IPS-18a (cell line): ENCODE measurements around the gene ANK3.

Experiments
- H3K27ac ChIP-seq: one replicate; pipeline ENCODE4 v1.5.1; 2013; ENCODE audit warnings: low read length
- H3K27me3 ChIP-seq: one replicate; pipeline ENCODE4 v1.6.1; 2013; ENCODE audit warnings: mild to moderate bottlenecking, low read length; ENCODE audit not compliant: control insufficient read depth, insufficient read depth
- H3K36me3 ChIP-seq: one replicate; pipeline ENCODE4 v1.6.1; 2013; ENCODE audit warnings: low read depth, low read length; ENCODE audit not compliant: control insufficient read depth
- H3K4me1 ChIP-seq: one replicate; pipeline ENCODE4 v1.6.1; 2013; ENCODE audit warnings: low read depth, low read length; ENCODE audit not compliant: control insufficient read depth
- H3K4me3 ChIP-seq: one replicate; pipeline ENCODE4 v1.5.1; 2013; ENCODE audit warnings: low read length
- H3K9ac ChIP-seq: one replicate; pipeline ENCODE4 v1.6.1; 2013; ENCODE audit warnings: mild to moderate bottlenecking, low read length, moderate library complexity
- H3K9me3 ChIP-seq: one replicate; pipeline ENCODE4 v1.6.1; 2013; ENCODE audit warnings: low read depth, low read length; ENCODE audit not compliant: control insufficient read depth

The ANK3 gene

DNA sequence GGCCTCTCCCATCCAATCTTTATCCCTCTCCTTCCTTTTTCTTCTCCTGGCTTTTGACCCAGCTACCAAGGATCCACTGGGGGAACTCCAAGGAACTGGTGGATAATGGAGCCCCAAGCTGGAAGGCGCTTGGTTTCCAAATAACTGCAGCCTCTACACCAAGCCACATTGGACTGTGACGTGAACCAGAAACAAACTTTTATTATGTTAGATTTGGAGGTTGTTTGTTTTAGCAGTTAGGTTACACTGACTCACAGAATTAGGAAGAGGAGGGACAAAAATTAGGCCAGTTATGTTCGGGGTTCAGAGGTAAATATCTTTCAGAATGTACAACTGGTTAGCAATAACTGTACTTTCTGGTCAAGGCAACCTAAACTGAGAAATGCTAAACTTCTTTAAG lies 21.3 kb upstream of the ANK3 start:
- H3K9me3 ChIP-seq = no peaks in the 10 kb centered on the region
- no peak overlapping the region for H3K27ac ChIP-seq
- no peak overlapping the region for H3K4me3 ChIP-seq
- H3K4me1 ChIP-seq = no peaks in the 10 kb centered on the region
- no peaks in the 10 kb centered on the region for H3K27me3 ChIP-seq
- no peaks in the 10 kb centered on the region for H3K36me3 ChIP-seq
- no peak overlapping the region for H3K9ac ChIP-seq

DNA sequence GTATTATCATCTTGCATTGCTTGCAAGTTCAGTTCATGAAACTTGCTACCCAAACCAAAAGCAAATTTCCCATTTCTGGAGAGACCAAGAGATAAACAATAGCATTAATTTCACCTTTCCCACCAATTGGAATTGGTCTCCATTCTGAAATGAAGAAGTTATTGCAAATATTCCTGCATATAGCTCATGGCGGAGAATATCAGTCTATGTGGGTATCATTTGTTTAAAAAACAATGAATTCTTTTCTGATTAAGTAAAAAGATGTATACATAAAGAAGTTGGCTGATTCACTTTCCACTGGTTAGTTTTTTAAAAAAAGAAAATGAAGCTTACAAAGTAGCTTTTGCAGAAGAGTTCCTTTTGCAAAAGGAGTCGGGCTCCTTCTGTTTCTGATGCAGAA lies 19.5 kb upstream of the ANK3 start:
- Histone ChIP-seq H3K4me3 (no peak overlapping the region), H3K4me1 (no peaks in the 10 kb centered on the region), H3K27me3 (no peaks in the 10 kb centered on the region), H3K9me3 (no peaks in the 10 kb centered on the region), H3K36me3 (no peaks in the 10 kb centered on the region), H3K9ac (no peak overlapping the region), H3K27ac (no peak overlapping the region)

DNA sequence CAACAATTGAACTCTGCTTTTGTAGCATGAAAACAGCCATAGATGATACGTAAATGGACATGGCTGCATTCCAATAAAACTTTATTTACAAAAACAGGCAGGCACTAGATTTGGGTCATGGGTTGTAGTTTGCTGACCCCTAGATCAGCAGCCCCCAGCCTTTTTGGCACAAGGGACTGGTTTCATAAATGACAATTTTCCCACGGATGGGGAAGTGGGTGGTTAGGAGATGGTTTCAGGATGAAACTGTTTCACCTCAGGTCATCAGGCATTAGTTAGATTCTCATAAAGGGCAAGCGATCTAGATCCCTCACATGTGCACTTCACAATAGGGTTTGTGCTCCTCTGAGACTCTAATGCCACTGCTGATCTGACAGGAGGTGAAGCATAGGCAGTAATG lies 16.5 kb upstream of the ANK3 start:
- Histone ChIP-seq H3K4me1 (no peaks in the 10 kb centered on the region), H3K9ac (no peak overlapping the region), H3K27me3 (no peaks in the 10 kb centered on the region), H3K27ac (no peak overlapping the region), H3K9me3 (no peaks in the 10 kb centered on the region), H3K36me3 (no peaks in the 10 kb centered on the region), H3K4me3 (no peak overlapping the region)

DNA sequence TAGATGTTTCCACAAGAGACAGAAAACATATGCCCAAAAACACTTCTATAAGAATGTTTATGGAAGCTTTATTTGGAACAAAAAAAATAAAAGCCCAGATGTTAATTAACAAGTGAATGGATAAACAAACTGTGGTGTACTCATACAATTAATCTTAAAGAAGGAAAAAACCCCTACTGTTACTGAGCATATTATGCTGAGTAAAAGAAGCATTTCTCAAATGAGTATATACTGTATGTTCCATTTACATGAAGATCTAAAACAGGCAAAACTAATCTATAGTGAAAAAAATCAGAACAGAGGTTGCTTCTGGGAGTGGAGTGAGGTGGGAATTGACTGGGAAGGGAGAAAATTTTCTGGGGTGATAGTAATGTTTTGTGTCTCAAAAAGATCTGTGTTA lies 15.5 kb upstream of the ANK3 start:
- no peaks in the 10 kb centered on the region for H3K9me3 ChIP-seq
- H3K27me3 ChIP-seq = no peaks in the 10 kb centered on the region
- H3K27ac ChIP-seq = no peak overlapping the region
- H3K4me1 ChIP-seq = no peaks in the 10 kb centered on the region
- no peak overlapping the region for H3K4me3 ChIP-seq
- no peaks in the 10 kb centered on the region for H3K36me3 ChIP-seq
- no peak overlapping the region for H3K9ac ChIP-seq

DNA sequence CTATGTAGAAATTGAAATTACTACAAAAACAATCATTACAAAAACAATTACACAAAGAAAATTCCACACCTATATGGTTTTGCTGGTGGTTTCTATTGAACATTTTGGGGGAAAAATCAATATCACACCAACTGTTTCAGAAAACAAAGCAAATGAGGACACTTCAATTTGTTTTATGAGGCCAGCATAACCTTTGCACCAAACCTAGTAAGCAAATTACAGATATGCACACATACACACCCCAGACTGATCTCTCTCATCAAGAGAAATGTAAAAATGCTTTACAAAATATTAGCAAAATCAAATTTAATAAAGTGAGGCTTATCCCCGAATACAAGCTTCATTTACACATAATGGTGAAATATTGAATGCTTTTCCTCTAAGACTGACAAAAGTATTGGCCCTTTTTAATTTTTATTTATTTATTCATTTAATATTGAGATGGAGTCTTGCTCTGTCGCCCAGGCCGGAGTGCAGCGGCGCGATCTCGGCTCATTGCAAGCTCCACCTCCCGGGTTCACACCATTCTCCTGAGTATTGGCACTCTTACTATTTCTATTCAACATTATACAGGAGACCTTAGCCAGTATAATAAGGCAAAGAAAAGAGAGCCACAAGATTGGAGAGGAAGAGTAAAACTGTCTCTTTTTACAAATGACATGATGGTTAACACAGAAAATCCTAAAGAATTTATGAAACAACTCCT lies 13.6 kb upstream of the ANK3 start:
- H3K27ac ChIP-seq = no peak overlapping the region
- no peak overlapping the region for H3K9ac ChIP-seq
- H3K4me3 ChIP-seq = no peak overlapping the region
- H3K36me3 ChIP-seq = no peaks in the 10 kb centered on the region
- no peaks in the 10 kb centered on the region for H3K9me3 ChIP-seq
- H3K4me1 ChIP-seq = no peaks in the 10 kb centered on the region
- no peaks in the 10 kb centered on the region for H3K27me3 ChIP-seq

DNA sequence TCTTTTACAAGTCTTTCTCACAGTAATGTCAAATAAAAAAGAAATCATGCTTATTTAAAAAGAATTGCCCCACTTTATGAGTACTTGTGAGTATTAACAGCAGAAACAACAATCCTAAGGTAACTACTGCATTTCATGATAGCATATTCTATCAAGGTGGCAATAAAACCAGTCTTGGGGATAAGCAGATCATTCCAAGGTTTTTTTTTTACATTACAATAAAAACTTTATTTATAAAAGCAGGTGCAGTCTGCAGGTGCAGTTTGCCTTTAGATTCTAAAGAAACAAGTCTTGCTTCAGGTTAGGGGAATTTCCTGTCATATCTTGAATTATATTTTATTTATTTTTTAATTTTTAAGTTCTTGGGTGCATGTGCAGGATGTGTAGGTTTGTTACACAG lies 10.7 kb upstream of the ANK3 start:
- Histone ChIP-seq H3K36me3 (no peaks in the 10 kb centered on the region), H3K27ac (no peak overlapping the region), H3K4me1 (no peaks in the 10 kb centered on the region), H3K9ac (no peak overlapping the region), H3K9me3 (no peaks in the 10 kb centered on the region), H3K4me3 (no peak overlapping the region), H3K27me3 (no peaks in the 10 kb centered on the region)

DNA sequence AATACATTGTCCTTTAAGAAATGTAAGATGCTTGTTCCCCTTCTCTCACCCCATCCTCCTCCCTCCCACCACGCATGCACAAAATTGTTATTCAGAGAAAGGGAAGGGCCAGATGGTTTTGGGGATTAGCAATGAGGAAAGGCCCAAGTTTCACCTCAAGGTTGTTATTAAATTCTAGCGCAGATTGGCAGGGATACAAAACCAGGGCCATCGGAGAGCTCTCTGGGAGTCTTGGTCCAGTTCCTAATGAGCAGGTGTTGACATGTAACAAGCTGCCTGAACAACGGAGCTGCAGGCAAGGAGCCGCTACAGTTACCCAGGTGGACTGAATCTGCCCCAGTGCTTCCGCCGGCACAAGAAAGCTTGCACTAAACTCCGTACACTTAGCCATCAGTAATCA lies 9.7 kb upstream of the ANK3 start:
- Histone ChIP-seq H3K27me3 (no peaks in the 10 kb centered on the region), H3K27ac (no peak overlapping the region), H3K9me3 (no peaks in the 10 kb centered on the region), H3K36me3 (no peaks in the 10 kb centered on the region), H3K4me3 (no peak overlapping the region), H3K4me1 (no peaks in the 10 kb centered on the region), H3K9ac (no peak overlapping the region)

DNA sequence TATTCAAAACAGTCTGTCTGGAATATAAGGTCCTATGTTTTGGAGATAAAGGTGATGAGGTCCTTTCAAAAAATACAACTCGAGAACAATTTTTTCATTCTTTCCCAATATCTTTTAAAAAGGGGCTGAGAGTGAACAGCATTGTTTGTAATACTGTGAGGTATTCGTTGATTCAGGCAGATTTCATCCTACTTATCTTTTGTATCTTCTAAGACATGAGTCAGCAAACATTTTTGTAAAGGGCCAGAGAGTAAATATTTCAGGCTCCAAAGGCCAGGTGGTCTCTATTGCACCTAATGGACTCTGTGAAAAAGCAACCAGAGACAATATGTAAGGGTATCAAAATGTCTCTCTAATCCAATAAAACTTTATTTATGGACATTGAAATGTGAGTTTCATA lies 8.1 kb upstream of the ANK3 start:
- H3K9ac ChIP-seq = no peak overlapping the region
- H3K4me1 ChIP-seq = no peaks in the 10 kb centered on the region
- no peaks in the 10 kb centered on the region for H3K27me3 ChIP-seq
- H3K9me3 ChIP-seq = no peaks in the 10 kb centered on the region
- H3K36me3 ChIP-seq = no peaks in the 10 kb centered on the region
- no peak overlapping the region for H3K4me3 ChIP-seq
- H3K27ac ChIP-seq = no peak overlapping the region

DNA sequence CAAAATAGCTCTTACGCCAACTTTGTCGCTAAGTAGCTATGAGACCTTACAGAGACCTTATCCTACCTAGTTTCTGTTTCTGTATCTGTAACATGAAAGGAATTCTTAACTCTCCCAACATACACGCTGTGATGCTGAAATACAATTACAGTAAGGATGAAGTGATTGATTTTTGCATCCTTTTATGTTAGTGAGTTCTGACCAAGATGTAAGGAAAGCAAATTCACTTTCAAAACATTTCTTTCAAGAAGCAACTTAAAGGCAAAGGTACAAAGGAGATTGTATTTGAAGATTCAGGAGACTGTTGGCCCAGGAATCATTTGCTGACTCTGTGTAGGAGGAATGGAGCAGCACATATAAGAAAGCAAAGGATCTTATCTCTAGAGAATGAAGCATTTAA lies 7.1 kb upstream of the ANK3 start:
- no peaks in the 10 kb centered on the region for H3K4me1 ChIP-seq
- no peak overlapping the region for H3K4me3 ChIP-seq
- H3K9me3 ChIP-seq = no peaks in the 10 kb centered on the region
- no peak overlapping the region for H3K9ac ChIP-seq
- H3K36me3 ChIP-seq = no peaks in the 10 kb centered on the region
- no peak overlapping the region for H3K27ac ChIP-seq
- H3K27me3 ChIP-seq = no peaks in the 10 kb centered on the region

DNA sequence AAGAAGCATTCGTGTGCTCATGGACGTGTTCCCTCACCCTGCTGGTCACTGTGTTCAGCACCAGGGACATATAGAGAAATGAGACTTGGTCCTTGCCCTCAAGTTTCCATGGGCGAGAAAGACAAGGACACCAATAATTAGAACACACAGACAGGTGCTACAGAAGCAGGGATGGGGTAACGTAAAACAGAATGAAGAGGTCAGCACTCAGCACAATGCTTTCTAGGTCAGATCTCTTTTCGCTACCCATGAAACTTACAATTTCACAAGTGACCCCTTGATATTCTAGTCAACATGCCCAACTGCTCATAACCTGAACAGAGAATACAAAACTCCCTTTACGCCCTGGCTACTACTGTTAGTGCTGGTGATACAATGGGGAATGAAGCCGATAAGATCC lies 6.0 kb upstream of the ANK3 start:
- Histone ChIP-seq H3K27ac (no peak overlapping the region), H3K4me3 (no peak overlapping the region), H3K36me3 (no peaks in the 10 kb centered on the region), H3K9me3 (no peaks in the 10 kb centered on the region), H3K9ac (no peak overlapping the region), H3K4me1 (no peaks in the 10 kb centered on the region), H3K27me3 (no peaks in the 10 kb centered on the region)

DNA sequence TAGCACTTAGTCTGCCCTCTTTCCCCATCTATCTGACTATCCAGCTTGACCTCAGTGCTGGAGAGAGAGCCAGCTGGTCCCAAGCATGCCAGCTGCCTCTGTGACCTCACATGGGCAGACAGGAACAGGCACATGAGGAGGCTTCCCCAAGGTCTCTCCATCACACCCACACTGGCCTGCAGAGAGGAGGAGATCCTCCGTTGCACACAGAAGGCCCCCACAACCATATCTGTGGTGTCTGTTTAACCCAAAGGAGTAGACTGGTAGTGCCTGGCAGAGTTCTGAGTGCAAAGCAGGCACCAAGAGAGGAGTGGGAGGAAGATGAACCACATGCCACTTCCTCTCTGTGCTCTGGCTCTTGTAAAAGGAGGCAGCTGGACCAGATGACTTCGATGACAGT lies 4.8 kb upstream of the ANK3 start:
- H3K36me3 ChIP-seq = no peaks in the 10 kb centered on the region
- H3K4me1 ChIP-seq = peaks cover 11% of the 10 kb centered on the region
- no peak overlapping the region for H3K4me3 ChIP-seq
- H3K9me3 ChIP-seq = no peaks in the 10 kb centered on the region
- no peak overlapping the region for H3K9ac ChIP-seq
- H3K27me3 ChIP-seq = no peaks in the 10 kb centered on the region
- H3K27ac ChIP-seq = no peak overlapping the region

DNA sequence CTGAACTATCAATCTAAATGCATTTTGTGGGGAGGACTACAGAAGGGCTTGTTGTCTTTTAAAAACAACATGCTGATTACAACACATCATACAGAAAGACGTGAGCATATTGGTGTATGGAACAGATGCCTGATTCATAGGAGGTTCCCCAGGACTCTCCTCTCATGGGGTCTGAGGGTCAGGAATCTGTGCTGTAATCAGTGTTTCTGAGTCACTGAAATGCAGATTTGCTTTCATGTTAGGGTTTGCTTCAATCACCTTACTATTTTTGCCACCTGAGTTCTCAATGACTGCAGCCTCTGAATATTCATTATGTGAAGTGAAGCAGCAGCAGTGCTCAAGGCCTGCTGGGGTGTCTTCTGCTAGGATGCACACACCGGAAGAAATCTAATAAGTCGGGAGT lies 550 bp upstream of the ANK3 start:
- peaks cover 23% of the 10 kb centered on the region for H3K4me1 ChIP-seq
- no peak overlapping the region for H3K9ac ChIP-seq
- H3K27me3 ChIP-seq = no peaks in the 10 kb centered on the region
- H3K9me3 ChIP-seq = no peaks in the 10 kb centered on the region
- H3K36me3 ChIP-seq = no peaks in the 10 kb centered on the region
- H3K27ac ChIP-seq = no peak overlapping the region
- H3K4me3 ChIP-seq = no peak overlapping the region
